ENCODE results near the gene GDPD5.

Gene GDPD5

GRCh38 chr11:75510004-75510722 is 15.6 kb downstream of the GDPD5 start:
- no peak for DNase-seq

GRCh38 chr11:75509020-75509720 is 16.6 kb downstream of the GDPD5 start:
- no peak for DNase-seq

- DNase-seq: no peak
Measured at GRCh38 chr11:75508051-75508561, 17.6 kb downstream of the GDPD5 start.

GRCh38 chr11:75507571-75507970 is 18.2 kb downstream of the GDPD5 start:
- no peak for DNase-seq

GRCh38 chr11:75506827-75507226 is 18.9 kb downstream of the GDPD5 start:
- no peak for DNase-seq

- DNase-seq: no peak
Measured at GRCh38 chr11:75505916-75506692, 19.6 kb downstream of the GDPD5 start.

GRCh38 chr11:75504501-75504900 is 21.2 kb downstream of the GDPD5 start:
- DNase-seq: no peak

- DNase-seq: no peak
Measured at GRCh38 chr11:75503531-75504099, 22.1 kb downstream of the GDPD5 start.

GRCh38 chr11:75502138-75502537 is 23.6 kb downstream of the GDPD5 start:
- DNase-seq: no peak

GRCh38 chr11:75500742-75501141 is 25.0 kb downstream of the GDPD5 start:
- no peak for DNase-seq

GRCh38 chr11:75499423-75500190 is 26.1 kb downstream of the GDPD5 start:
- no peak for DNase-seq

GRCh38 chr11:75498556-75499255 is 27.0 kb downstream of the GDPD5 start:
- no peak for DNase-seq

- DNase-seq: no peak
Measured at GRCh38 chr11:75497788-75498409, 27.8 kb downstream of the GDPD5 start.

GRCh38 chr11:75496305-75496752 is 29.4 kb downstream of the GDPD5 start:
- no peak for DNase-seq

GRCh38 chr11:75495749-75496304 is 29.9 kb downstream of the GDPD5 start:
- DNase-seq: no peak

- DNase-seq: no peak
Measured at GRCh38 chr11:75493626-75494025, 32.1 kb downstream of the GDPD5 start.

GRCh38 chr11:75492181-75492820 is 33.4 kb downstream of the GDPD5 start:
- DNase-seq: no peak

GRCh38 chr11:75491465-75491864 is 34.3 kb downstream of the GDPD5 start:
- no peak for DNase-seq

- DNase-seq: no peak
Measured at GRCh38 chr11:75490221-75491181, 35.2 kb downstream of the GDPD5 start.
